ENCODE results near the gene LRRC3B.

Gene LRRC3B

DNA sequence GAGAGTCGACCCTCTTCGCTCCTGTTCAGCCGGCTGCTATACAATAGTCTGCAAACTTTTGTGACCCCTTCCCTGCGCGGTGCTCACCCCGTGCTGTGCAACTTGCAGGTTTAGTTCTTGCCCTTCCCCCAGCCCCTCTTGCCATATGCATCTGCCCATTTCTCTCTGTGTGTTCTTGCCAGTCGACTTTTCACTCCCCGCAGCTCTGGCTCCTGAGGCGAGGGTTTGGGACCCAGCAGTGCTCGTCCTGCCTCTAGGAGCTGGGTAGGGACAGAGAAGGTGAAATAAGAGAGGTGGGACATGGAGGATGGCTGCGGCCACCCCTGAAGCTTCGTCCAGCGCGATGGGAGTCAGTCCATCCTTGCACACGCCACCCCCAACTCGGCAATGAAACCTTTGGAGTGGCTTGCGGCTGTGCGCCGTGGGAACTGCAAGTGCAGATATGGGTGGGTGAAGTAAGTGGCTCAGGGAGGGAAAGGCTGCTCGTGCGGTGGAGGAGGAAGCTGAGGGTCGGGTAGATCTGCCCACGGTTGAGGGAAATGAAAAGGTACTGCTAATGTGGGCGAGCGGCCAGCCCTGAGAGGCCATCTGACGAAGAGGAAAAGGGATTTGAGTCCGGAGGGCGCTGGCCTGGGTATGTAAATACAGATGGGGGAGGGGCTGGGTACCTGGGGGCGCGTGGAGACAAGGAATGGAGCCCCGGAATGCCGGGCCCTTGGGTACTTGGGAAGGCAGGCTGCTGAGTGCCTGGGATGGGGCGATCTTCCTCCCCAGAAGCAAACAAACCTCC lies 1.0 kb downstream of the LRRC3B start:
- TF ChIP-seq SIN3A (IDR thresholded peaks at IDR 0.05; ENCODE audit: borderline replicate concordance, insufficient read depth, low read length), result no peak
- TF ChIP-seq REST (IDR thresholded peaks at IDR 0.05; ENCODE audit: insufficient read depth in 1 of 2, low read depth in 2 of 2, low read length in 2 of 2), result no peak

GRCh38 chr3:26624209-26624765 lies 1.7 kb downstream of the LRRC3B start:
- TF ChIP-seq POLR2AphosphoS5 (IDR thresholded peaks at IDR 0.05; ENCODE audit: low read depth, low read length) (no peak), FOXP2 (optimal IDR thresholded peaks at IDR 0.05; ENCODE audit: borderline replicate concordance, extremely low read depth, extremely low read length, insufficient read depth) (no peak), REST (IDR thresholded peaks at IDR 0.05; ENCODE audit: insufficient read depth in 1 of 2, low read depth in 2 of 2, low read length in 2 of 2) (no peak), SIN3A (IDR thresholded peaks at IDR 0.05; ENCODE audit: borderline replicate concordance, insufficient read depth, low read length) (no peak), TAF1 (IDR thresholded peaks at IDR 0.05; ENCODE audit: borderline replicate concordance, insufficient read depth, low read length) (no peak)

DNA sequence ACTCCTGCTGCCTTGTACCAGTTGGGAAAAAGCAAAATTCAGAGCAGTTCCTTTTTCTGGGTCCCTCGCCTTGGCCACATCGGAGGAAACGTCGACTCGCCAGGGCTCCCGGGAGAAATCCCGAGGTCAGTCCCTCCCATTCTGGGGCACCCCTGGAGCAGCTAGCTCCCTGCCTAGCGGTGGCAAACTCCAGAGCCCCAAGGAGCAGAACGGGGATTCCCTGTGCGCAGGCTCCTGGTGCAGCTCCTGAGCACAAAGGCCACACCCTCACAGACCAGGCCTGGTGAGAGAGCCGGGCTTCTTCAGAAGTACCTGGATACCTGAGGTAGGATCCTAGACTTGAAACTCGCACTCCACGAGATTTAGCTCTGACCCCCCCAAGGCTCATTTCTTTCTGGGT lies 2.6 kb downstream of the LRRC3B start:
- TF ChIP-seq SIN3A (IDR thresholded peaks at IDR 0.05; ENCODE audit: borderline replicate concordance, insufficient read depth, low read length) (no peak), TAF1 (IDR thresholded peaks at IDR 0.05; ENCODE audit: borderline replicate concordance, insufficient read depth, low read length) (no peak), REST (IDR thresholded peaks at IDR 0.05; ENCODE audit: insufficient read depth in 1 of 2, low read depth in 2 of 2, low read length in 2 of 2) (no peak)

GRCh38 chr3:26627080-26627479 lies 4.5 kb downstream of the LRRC3B start:
- TF ChIP-seq REST (IDR thresholded peaks at IDR 0.05; ENCODE audit: insufficient read depth in 1 of 2, low read depth in 2 of 2, low read length in 2 of 2), result no peak
- no peak for TF ChIP-seq TAF1 (IDR thresholded peaks at IDR 0.05; ENCODE audit: borderline replicate concordance, insufficient read depth, low read length)
- no peak for TF ChIP-seq SIN3A (IDR thresholded peaks at IDR 0.05; ENCODE audit: borderline replicate concordance, insufficient read depth, low read length)
- TF ChIP-seq POLR2AphosphoS5 (IDR thresholded peaks at IDR 0.05; ENCODE audit: low read depth, low read length), result no peak
- TF ChIP-seq FOXP2 (optimal IDR thresholded peaks at IDR 0.05; ENCODE audit: borderline replicate concordance, extremely low read depth, extremely low read length, insufficient read depth), result no peak

DNA sequence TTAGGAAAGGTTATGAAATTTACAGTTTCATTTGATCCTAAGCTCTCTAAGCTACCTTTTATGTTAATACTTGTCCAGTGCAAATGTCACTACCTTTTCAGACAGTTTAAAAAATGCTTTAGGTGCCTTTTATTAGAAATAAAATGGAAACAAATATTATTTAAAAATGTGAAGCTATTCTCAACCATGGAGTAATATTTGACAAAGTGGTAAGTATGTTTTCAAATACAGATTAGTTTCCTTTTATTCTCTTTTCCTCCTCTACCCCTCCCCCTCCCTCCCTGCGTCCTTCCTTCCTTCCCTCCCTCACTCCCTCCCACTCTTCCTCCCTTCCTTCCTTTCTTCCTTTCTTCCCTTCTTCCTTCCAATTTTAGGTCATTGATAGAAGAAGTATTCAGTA lies 6.3 kb downstream of the LRRC3B start:
- no peak for TF ChIP-seq REST (IDR thresholded peaks at IDR 0.05; ENCODE audit: insufficient read depth in 1 of 2, low read depth in 2 of 2, low read length in 2 of 2)
- no peak for TF ChIP-seq FOXP2 (optimal IDR thresholded peaks at IDR 0.05; ENCODE audit: borderline replicate concordance, extremely low read depth, extremely low read length, insufficient read depth)
- no peak for TF ChIP-seq SIN3A (IDR thresholded peaks at IDR 0.05; ENCODE audit: borderline replicate concordance, insufficient read depth, low read length)
- no peak for TF ChIP-seq TAF1 (IDR thresholded peaks at IDR 0.05; ENCODE audit: borderline replicate concordance, insufficient read depth, low read length)
- TF ChIP-seq POLR2AphosphoS5 (IDR thresholded peaks at IDR 0.05; ENCODE audit: low read depth, low read length), result no peak
